HCT116 (cell line): ENCODE results near the gene ATXN7L1. TPM values are rescaled to one million over a fixed set of nuclear protein-coding genes. Genes with fewer than 3 reads are reported as not detected.

Experiments used
- ATAC-seq: fragments of 200-7000 bp; cut with Tn5 transposase; 2 replicates; pipeline ENCODE4 v1.9.1; 2020; ENCODE audit warnings: mild to moderate bottlenecking, moderate library complexity
- BruUV-seq: library from RNA; stranded (reverse); fragments of 400-500 nt; replicated peaks from 2 replicates; lab custom pipeline; 2021; lab: Mats Ljungman, UMichigan
- CTCF ChIA-PET: fragments of 300-600 bp; sonication (Branson Sonifier 250); formaldehyde crosslinking; loops from one replicate; lab custom pipeline; 2021; ENCODE audit warnings: antibody characterized with exemption; lab: Charles Lee
- POLR2A ChIA-PET: fragments of 300-600, 350-600 bp; sonication (Branson Sonifier 250); formaldehyde crosslinking; loops from one replicate; lab custom pipeline; 2021; ENCODE audit warnings: antibody characterized with exemption; lab: Charles Lee
- RAD21 ChIA-PET, 2 experiments: fragments of 300-600 bp; sonication (Branson Sonifier 250); formaldehyde crosslinking; loops; one replicate each; lab custom pipeline; 2023; ENCODE audit warnings: low total read pairs in 2 of 2; ENCODE audit not compliant: uncharacterized antibody in 2 of 2, unreplicated experiment in 2 of 2, low non-redundant PET in 1 of 2; lab: Charles Lee
- DNase-seq: peaks from one replicate; pipeline ENCODE4 v3.0.0-alpha.2; 2010; ENCODE audit warnings: low read depth, low spot score
- H2AFZ ChIP-seq: fragments of 200-600 bp; shearing (Covaris generic), sonication (generic); 2 replicates; pipeline ENCODE4 v1.6.1; 2017; ENCODE audit warnings: low read depth, mixed run types, mixed read lengths, antibody characterized with exemption, low read length; ENCODE audit not compliant: poor library complexity, severe bottlenecking
- H3K27ac ChIP-seq: 2 replicates; pipeline ENCODE4 v1.5.1; 2012; ENCODE audit warnings: low read depth, low read length
- H3K27me3 ChIP-seq: fragments of 200-600 bp; sonication (generic); 2 replicates; pipeline ENCODE4 v1.6.1; 2016; ENCODE audit warnings: mixed run types, low read length, mixed read lengths; ENCODE audit not compliant: insufficient read depth
- H3K36me3 ChIP-seq, 2 experiments: fragments of 200-500 bp in 1 of 2; fragments of 200-600 bp in 1 of 2; sonication (Bioruptor generic) in 1 of 2; sonication (generic) in 1 of 2; 2 replicates each; pipeline versions ENCODE4 v1.5.1 to v1.6.1; 2014 to 2016; ENCODE audit warnings: low read length in 2 of 2, inconsistent platforms in 1 of 2, mixed read lengths in 1 of 2, mixed run types in 1 of 2; ENCODE audit not compliant: insufficient read depth in 2 of 2, control insufficient read depth in 1 of 2
- H3K4me1 ChIP-seq, 2 experiments: fragments of 200-600 bp in 1 of 2; sonication (generic) in 1 of 2; 2 replicates each; pipeline versions ENCODE4 v1.5.1 to v1.6.1; 2012 to 2017; ENCODE audit warnings: low read length in 2 of 2, inconsistent platforms in 1 of 2, mild to moderate bottlenecking in 1 of 2, mixed read lengths in 1 of 2, mixed run types in 1 of 2, moderate library complexity in 1 of 2; ENCODE audit not compliant: insufficient read depth in 2 of 2, control insufficient read depth in 1 of 2
- H3K4me2 ChIP-seq: fragments of 200-600 bp; sonication (generic); 2 replicates; pipeline ENCODE4 v1.6.1; 2017; ENCODE audit warnings: mixed run types, low read length, mixed read lengths
- H3K4me3 ChIP-seq, 2 experiments: fragments of 200-600 bp in 1 of 2; sonication (generic) in 1 of 2; replicated peaks in 1 of 2; 2 replicates each; pipeline ENCODE4 v1.5.1; 2011 to 2016; ENCODE audit warnings: low read length in 2 of 2, control low read depth in 1 of 2, low read depth in 1 of 2, mild to moderate bottlenecking in 1 of 2, mixed read lengths in 1 of 2, mixed run types in 1 of 2
- H3K79me2 ChIP-seq: fragments of 200-600 bp; sonication (generic); 2 replicates; pipeline ENCODE4 v1.6.1; 2017; ENCODE audit warnings: mild to moderate bottlenecking, mixed run types, low read length, moderate library complexity, mixed read lengths; ENCODE audit not compliant: insufficient read depth
- H3K9ac ChIP-seq: fragments of 200-600 bp; sonication (generic); 2 replicates; pipeline ENCODE4 v1.6.1; 2016; ENCODE audit warnings: low read length, mixed read lengths
- H3K9me2 ChIP-seq: fragments of 200-600 bp; sonication (generic), shearing (Covaris generic); 2 replicates; pipeline ENCODE4 v1.6.1; 2017; ENCODE audit warnings: mixed run types, mild to moderate bottlenecking, moderate library complexity; ENCODE audit not compliant: insufficient read depth
- H3K9me3 ChIP-seq, 2 experiments: fragments of 200-500 bp in 1 of 2; fragments of 200-600 bp in 1 of 2; sonication (Bioruptor generic) in 1 of 2; sonication (generic) in 1 of 2; 2 replicates each; pipeline ENCODE4 v1.6.1; 2014 to 2017; ENCODE audit warnings: low read length in 2 of 2, mixed read lengths in 2 of 2, inconsistent platforms in 1 of 2, low read depth in 1 of 2, mild to moderate bottlenecking in 1 of 2, mixed run types in 1 of 2, moderate library complexity in 1 of 2; ENCODE audit not compliant: control insufficient read depth in 1 of 2, insufficient read depth in 1 of 2
- H4K20me1 ChIP-seq: fragments of 200-600 bp; sonication (generic), shearing (Covaris generic); 2 replicates; pipeline ENCODE4 v1.6.1; 2017; ENCODE audit warnings: mixed run types, mild to moderate bottlenecking, moderate library complexity; ENCODE audit not compliant: insufficient read depth
- CTCF ChIP-seq, 3 experiments: fragments of 200-600 bp in 1 of 3; sonication (generic) in 1 of 3; IDR thresholded peaks in 2 of 3; conservative IDR thresholded peaks in 1 of 3; 2 replicates each; pipeline ENCODE4 v1.5.1; 2012 to 2017; ENCODE audit warnings: low read depth in 2 of 3, low read length in 2 of 3, antibody characterized with exemption in 1 of 3, borderline replicate concordance in 1 of 3, control low read depth in 1 of 3, mild to moderate bottlenecking in 1 of 3, mixed read lengths in 1 of 3, mixed run types in 1 of 3, moderate library complexity in 1 of 3; ENCODE audit not compliant: insufficient read depth in 1 of 3
- ELF1 ChIP-seq: IDR thresholded peaks from 2 replicates; pipeline ENCODE4 v1.6.1; 2012; ENCODE audit warnings: low read depth, borderline replicate concordance
- EZH2 ChIP-seq: fragments of 200-600 bp; sonication (generic); IDR thresholded peaks from 2 replicates; pipeline ENCODE4 v1.6.1; 2017; ENCODE audit warnings: antibody characterized with exemption, mixed run types
- JUND ChIP-seq: IDR thresholded peaks from 2 replicates; pipeline ENCODE4 v1.6.1; 2012
- POLR2AphosphoS5 ChIP-seq: IDR thresholded peaks from 2 replicates; pipeline ENCODE4 v1.6.1; 2011; ENCODE audit warnings: mild to moderate bottlenecking, low read depth, low read length, moderate library complexity
- RAD21 ChIP-seq: IDR thresholded peaks from 2 replicates; pipeline ENCODE4 v1.6.1; 2012; ENCODE audit warnings: low read depth, mild to moderate bottlenecking
- SRF ChIP-seq: IDR thresholded peaks from 2 replicates; pipeline ENCODE4 v1.6.1; 2012; ENCODE audit warnings: low read depth
- YY1 ChIP-seq: IDR thresholded peaks from 2 replicates; pipeline ENCODE4 v1.6.1; 2011; ENCODE audit warnings: low read length, low read depth, moderate library complexity, mild to moderate bottlenecking; ENCODE audit not compliant: insufficient replicate concordance; ENCODE audit errors: extremely low read depth
- ZNF274 ChIP-seq: fragments of 200-500 bp; sonication (Bioruptor generic); IDR thresholded peaks from 2 replicates; pipeline ENCODE4 v1.6.1; 2014; ENCODE audit warnings: mild to moderate bottlenecking, low read depth, low read length, inconsistent platforms
- intact Hi-C: fragments of 100-400 bp; cut with micrococcal nuclease; formaldehyde crosslinking; loops from 2 replicates; pipeline ENCODE4 v1.10.0; 2022
- total RNA-seq: library from RNA; stranded (reverse); gene quantifications from one replicate; pipeline ENCODE4 v1.2.1, GENCODE V29; 2021; ENCODE audit not compliant: unreplicated experiment

ATXN7L1 gene
- total RNA-seq, 1 experiment from 2014 or later: 11.5 TPM

- intact Hi-C loops: no loop called here
- H4K20me1 ChIP-seq: no peaks in the 10 kb centered on the region
- no peak for TF ChIP-seq ZNF274
- TF ChIP-seq SRF: no peak
- TF ChIP-seq EZH2: no peak
- no peak for TF ChIP-seq JUND
- no peak for TF ChIP-seq ELF1
- TF ChIP-seq CTCF (IDR thresholded peaks at IDR 0.05 in 2 of 3, conservative IDR thresholded peaks at IDR 0.05 in 1 of 3; ENCODE audit: borderline replicate concordance in 1 of 3, insufficient read depth in 1 of 3, low read depth in 2 of 3, low read length in 2 of 3): no peak
- no peak for TF ChIP-seq RAD21
- TF ChIP-seq YY1: no peak
- no peak for TF ChIP-seq POLR2AphosphoS5
- TF ChIP-seq, all 23 proteins: peak for 0
- H3K4me1 ChIP-seq: no peaks in the 10 kb centered on the region
- no peaks in the 10 kb centered on the region for H3K9me3 ChIP-seq
- POLR2A ChIA-PET: no interaction called here
- DNase-seq: no peak
- no peak overlapping the region for H3K9ac ChIP-seq
- no peak for ATAC-seq
- no TSS peak for BruUV-seq
- no peaks in the 10 kb centered on the region for H3K27me3 ChIP-seq
- H3K9me2 ChIP-seq: no peaks in the 10 kb centered on the region
- no peak overlapping the region for H2AFZ ChIP-seq
- peaks cover 0 to 11% of the 10 kb centered on the region in 2 experiments; a peak in 1 of 4 replicates for H3K36me3 ChIP-seq
- no peak overlapping the region for H3K4me3 ChIP-seq
- no peaks in the 10 kb centered on the region for H3K79me2 ChIP-seq
- RAD21 ChIA-PET: no interaction called here
- CTCF ChIA-PET: no interaction called here
- no peak overlapping the region for H3K27ac ChIP-seq
- no peak overlapping the region for H3K4me2 ChIP-seq
Measured at GRCh38 chr7:105913947-105914346, 37.5 kb upstream of the ATXN7L1 start.
